ENCODE measurements around the gene B3GNT9.

The B3GNT9 gene

GRCh38 chr16:67166110-67166547, 15.3 kb upstream of the B3GNT9 start:
- no peak for DNase-seq

- no peak for DNase-seq
Observed at GRCh38 chr16:67165121-67166078, 14.6 kb upstream of the B3GNT9 start.

- no peak for DNase-seq
Observed at GRCh38 chr16:67164599-67165061, 13.8 kb upstream of the B3GNT9 start, which contains the start of gene HSF4. Gene HSF4, plus strand, starts transcription at chr16:67164745. Its CDS starts 67 bp downstream, at chr16:67164812.

- no peak for DNase-seq
Observed at GRCh38 chr16:67163999-67164558, 13.3 kb upstream of the B3GNT9 start.

GRCh38 chr16:67163164-67163998, 12.6 kb upstream of the B3GNT9 start:
- DNase-seq: peak; percentile 64 to 68

- no peak for DNase-seq
Observed at GRCh38 chr16:67162506-67163163, 11.8 kb upstream of the B3GNT9 start.

GRCh38 chr16:67161595-67162058, 10.8 kb upstream of the B3GNT9 start:
- DNase-seq: no peak

GRCh38 chr16:67158637-67159600, 8.1 kb upstream of the B3GNT9 start:
- DNase-seq: no peak

- no peak for DNase-seq
Observed at GRCh38 chr16:67157892-67158635, 7.3 kb upstream of the B3GNT9 start.

- no peak for DNase-seq
Observed at GRCh38 chr16:67157106-67157748, 6.4 kb upstream of the B3GNT9 start.

GRCh38 chr16:67156143-67156844, 5.5 kb upstream of the B3GNT9 start:
- DNase-seq: no peak

- DNase-seq: peak in 1 of 2 experiments; percentile 7
Observed at GRCh38 chr16:67155295-67156142, 4.7 kb upstream of the B3GNT9 start.

- peak in 1 of 2 experiments; percentile 1 for DNase-seq
Observed at GRCh38 chr16:67154578-67155294, 3.9 kb upstream of the B3GNT9 start.

- no peak for DNase-seq
Observed at GRCh38 chr16:67151431-67152097, 766 bp upstream of the B3GNT9 start.

GRCh38 chr16:67150047-67150832, 558 bp downstream of the B3GNT9 start:
- no peak for DNase-seq
